GM19372 (cell line): ENCODE results near the gene AHDC1.

Source experiments
- ATAC-seq: cut with Tn5 transposase; IDR thresholded peaks from one replicate; pipeline ENCODE4 v1.9.1; 2021; ENCODE audit warnings: mild to moderate bottlenecking, low read depth, moderate library complexity; ENCODE audit not compliant: unreplicated experiment

Gene AHDC1

DNA sequence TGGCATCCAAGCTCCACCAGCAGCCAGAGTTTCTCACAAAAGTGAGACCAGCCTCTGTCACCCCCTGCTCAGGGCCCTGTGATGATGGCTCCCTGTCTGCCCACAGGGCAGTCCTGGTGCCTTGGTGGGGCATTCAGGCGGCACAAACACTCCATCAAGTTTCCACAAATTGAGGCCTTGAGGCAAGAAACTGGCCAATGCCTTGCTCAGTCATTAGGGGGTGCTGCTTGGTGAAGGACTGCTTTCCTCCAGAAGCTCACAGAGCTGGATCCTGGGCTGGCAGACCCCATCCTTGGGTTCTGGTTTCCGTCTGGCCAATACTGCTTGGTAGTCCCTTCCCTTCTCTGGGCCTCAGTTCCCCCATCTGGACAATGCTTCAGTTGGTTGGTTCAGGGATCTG lies 12.5 kb upstream of the AHDC1 start:
- no peak for ATAC-seq

DNA sequence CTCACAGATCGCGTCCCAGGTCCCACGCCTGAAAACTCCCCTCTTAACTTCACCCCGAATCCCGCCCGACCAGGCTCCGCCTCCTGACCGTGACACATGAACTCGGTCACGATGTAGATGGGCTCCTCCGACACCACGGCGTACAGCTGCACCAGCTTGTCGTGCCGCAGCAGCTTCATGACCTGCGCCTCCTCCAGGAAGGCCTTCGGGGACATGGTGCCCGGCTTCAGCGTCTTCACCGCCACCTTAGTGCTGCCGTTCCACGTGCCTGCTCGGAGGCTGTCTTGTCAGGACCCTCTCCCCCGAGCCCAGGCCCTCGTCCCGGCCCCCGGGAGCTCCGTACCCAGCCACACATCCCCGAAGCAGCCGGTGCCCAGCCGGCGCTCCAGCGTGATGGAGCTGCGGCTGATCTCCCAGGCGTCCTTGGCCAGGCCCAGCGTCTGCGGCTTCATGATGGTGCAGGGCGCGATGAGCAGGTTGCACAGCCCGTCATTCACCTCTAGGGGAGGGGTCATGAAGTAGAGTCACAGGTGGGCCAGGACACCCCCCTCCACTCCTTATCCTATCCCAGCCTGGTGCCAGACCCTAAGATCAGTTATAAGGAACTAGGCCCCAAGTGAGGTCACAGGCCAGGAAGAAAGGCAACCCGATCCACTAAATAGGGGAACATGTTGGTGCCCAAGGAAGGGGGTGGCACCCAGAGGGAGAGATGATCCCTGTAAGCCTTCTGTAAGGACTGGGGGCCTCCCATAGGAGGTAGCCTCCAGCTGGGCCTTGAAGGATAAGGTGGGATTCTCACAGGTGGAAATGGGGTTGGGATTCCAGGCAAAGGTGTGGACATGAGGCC lies 11.6 kb upstream of the AHDC1 start:
- ATAC-seq = no peak

- no peak for ATAC-seq
Observed at GRCh38 chr1:27614625-27615344, 10.8 kb upstream of the AHDC1 start.

DNA sequence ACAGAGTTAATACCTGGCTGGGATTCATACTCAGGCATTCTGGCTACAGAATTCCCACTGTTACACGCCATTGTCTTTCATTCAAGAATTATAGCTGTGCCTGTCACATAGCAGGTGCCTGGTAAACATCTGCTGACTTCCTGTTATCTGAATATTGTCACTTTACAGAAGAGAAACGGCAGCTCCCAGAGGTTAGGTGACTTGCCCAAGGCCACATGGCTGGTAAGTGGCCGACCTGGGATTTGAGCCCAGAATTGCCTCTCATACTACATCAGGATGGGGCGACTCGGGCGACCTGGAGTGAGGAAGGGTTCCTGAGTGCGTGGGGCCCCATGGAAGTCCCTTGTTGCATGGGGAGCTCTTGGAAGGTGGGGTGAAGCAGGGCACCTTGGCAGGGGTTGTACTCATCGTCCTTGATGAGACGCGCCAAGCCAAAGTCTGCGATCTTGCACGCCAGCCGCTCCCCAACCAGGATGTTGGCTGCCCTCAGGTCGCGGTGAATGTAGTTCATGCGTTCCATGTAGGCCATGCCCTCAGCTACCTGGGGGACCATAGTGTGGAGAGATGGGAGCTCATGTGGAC lies 10.2 kb upstream of the AHDC1 start:
- no peak for ATAC-seq

- no peak for ATAC-seq
Observed at GRCh38 chr1:27612718-27613117, 8.8 kb upstream of the AHDC1 start.

- ATAC-seq = no peak
Observed at GRCh38 chr1:27611450-27611849, 7.5 kb upstream of the AHDC1 start.

DNA sequence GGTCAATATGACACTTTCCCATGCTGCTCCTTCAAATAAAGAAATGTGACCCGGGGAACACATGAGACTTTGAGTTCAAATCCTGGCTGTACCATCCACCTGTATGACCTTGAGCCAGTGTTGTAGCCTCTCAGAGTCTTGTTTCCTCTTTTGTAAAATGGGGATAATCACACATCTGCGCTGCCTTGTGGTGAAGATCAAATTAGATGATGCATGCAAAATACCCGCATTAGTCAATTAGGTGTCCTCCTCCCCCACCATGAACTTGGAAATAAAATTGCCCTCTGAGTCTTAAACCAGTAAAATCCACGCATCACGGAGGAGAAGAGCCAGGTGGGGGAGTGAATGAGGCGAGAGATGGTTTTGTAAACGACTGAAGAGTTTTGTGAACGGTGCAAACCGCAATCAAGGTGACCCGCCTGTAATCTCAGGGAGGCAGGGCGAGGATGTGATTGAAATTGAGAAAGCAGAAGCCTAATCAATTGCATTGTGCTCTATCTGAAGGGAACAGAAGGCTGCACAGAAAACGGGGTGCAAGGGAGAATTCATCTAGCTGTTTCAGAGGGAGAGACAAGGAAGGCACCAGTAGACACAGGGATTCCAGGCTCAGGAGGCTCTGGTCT lies 5.8 kb upstream of the AHDC1 start:
- ATAC-seq = no peak

DNA sequence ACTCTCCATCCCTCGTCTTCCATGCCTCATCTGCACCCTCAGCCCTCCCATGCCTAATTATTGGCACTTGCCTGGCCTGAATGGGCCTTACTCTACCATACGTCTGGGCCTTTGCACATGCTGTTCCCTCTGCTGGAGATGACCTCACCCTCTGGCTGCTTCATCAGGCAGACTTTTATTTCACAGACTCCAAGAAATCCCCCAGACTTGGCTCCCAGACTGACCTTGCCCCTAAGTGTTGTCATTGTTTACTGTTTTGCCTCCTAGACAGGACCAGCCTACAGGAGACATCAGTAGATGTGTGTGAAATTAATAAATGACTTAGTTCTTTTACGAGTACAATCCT lies 5.2 kb upstream of the AHDC1 start:
- no peak for ATAC-seq

DNA sequence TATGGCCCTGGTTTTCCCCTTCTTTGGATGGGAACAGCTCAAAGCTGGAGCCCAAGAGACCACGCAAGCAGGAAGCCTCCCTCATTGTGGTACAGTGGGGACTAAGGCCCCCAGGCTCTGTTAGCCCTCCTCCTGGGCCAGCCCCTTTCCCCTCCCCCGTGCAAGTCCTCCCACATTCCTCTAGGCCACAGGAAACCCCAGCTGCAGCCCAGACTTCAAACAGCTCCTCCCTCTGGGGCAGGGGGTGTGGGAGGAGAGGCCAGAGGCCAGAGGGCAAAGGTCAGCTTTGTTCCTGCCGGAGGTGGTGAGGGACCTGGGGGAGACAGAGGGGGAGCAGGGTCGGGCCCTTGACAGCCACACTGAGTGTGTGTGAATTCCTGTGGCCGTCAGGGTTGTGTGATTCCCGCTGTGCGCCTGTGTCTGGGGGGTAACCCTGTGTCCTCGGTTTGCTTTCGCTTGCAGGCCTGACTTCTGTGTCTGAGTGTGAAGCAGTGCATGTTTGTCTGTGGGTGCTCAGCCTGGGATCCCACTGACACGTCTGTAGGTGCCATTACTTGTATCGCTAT lies 3.4 kb upstream of the AHDC1 start:
- no peak for ATAC-seq

DNA sequence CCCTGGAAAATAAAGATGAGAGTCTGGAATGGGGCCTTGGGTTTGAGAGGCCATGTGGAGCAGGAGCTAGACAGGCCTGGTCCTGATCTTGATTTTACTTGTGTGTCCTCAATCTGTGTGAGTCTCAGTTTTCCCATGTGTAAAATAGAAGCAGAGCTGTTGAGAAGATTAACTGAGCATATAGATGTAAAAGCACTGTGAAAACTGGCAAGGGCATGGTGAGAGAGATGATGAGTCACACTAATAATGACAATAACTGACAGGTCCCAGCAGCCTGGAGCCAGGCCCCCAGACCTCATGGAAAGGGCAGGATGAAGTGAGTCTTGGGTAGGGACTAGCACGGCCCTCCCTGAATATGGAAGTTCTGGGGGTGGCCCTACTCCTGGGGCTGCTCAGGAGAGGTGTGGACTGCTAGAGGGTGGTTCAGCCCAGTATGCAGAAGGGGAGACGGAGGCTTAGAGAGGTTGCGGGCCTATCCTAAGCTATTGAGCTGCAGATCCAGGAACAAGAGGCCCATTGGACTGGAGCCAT lies 2.8 kb upstream of the AHDC1 start:
- ATAC-seq = no peak

- no peak for ATAC-seq
Observed at GRCh38 chr1:27605796-27606707, 2.1 kb upstream of the AHDC1 start.

- no peak for ATAC-seq
Observed at GRCh38 chr1:27605300-27605766, 1.4 kb upstream of the AHDC1 start.

GRCh38 chr1:27604579-27605299 lies 795 bp upstream of the AHDC1 start:
- ATAC-seq = no peak

DNA sequence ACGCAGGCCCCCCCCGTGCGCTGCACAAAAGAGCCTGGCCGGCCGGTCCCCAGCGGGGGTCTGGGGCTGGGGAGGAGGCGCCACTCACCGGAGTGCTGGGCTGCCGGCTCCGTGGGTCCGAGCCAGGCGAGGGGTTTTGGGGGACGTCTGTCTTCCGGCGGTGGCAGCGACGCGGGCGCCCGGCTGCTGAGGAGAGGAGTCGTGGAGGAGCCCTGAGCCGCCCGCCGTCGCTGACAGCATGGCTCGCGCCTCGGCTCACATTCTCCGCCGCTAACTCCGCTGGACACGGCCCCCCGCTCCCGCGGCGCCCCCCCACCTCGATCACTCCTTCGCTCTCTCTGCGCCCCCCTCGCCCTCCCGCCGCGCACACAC lies 649 bp downstream of the AHDC1 start:
- no peak for ATAC-seq

DNA sequence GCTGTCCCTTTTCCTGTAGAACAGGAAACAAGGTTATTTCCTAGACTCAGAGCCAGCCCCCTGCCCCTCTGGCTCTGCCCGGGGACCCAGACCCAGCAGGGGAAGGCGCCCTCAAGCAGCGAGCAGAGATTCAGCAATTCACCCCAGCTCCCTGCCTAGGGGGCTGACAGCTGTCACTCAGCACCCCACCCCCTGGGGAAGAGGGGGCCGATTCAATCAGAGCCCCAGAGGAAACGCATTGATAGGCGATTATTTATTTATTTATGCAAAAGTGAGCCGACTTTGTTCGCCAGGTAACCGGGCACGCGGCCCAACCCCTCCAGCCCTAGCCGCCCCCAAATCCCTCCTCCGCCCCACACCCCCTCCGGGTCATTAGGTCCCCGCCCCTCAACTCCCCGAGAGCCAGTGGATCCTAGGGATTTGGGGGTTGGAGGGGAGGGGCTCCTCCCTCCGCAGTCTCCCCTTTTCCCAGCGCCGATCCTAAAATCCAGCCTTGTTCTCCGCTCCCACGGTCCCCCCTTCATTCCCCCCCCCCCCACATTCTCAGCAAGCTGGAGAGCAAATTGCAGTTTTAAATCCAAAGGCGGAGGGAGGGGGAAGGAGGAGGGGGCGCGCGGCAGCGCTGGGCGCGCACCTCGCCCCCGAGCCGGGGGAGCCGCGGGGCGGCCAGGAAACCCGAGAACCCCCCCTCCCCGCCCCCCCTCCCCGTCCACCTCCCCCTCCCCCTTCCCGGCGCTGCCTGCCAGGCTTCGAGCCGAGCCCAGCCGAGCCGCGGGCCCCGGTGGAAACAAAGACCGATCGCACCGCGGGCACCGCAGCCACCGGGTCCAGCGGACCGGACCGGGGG lies 1.3 kb downstream of the AHDC1 start:
- ATAC-seq = no peak

- no peak for ATAC-seq
Observed at GRCh38 chr1:27601771-27602461, 2.0 kb downstream of the AHDC1 start.

DNA sequence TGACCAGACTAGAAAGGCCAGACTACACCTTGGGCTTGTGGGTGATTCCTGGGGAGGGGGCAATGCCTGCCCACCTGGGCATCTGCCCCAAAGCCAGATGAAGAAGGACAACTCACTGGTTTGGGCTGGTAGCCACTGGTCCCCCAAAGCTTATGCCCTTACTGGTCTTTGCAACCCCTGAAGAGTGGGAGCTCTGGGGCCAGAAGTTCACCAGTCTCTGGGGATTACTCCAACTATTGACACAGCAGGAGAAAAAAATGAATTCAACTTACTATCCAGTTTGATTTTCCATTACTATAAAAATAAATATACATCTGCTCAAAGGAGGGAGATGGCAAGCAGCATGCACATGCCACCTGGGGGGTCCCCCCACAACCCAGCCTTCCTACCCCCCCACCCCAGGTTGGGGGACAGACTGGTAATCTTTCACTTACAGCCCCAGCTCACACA lies 2.6 kb downstream of the AHDC1 start:
- no peak for ATAC-seq
